OCI-LY7 (cell line): ENCODE results near the gene ULK3.

Source experiments
- EZH2phosphoT487 ChIP-seq: fragments of 200-600 bp; sonication (generic); IDR thresholded peaks from 2 replicates; pipeline ENCODE4 v1.6.1; 2018; ENCODE audit warnings: low read depth, borderline replicate concordance, mild to moderate bottlenecking, mixed run types, antibody characterized with exemption, low read length, moderate library complexity, mixed read lengths
- TF ChIP-seq, protein P1 (sequence below): fragments of 200-600 bp; sonication (generic); conservative IDR thresholded peaks from 2 replicates; pipeline ENCODE4 v1.5.1; 2014; ENCODE audit warnings: mild to moderate bottlenecking, antibody characterized with exemption, low read length, moderate library complexity, mixed read lengths

GRCh38 chr15:74845208-74845568, 2.2 kb upstream of the ULK3 start:
- TF ChIP-seq, protein P1, sequence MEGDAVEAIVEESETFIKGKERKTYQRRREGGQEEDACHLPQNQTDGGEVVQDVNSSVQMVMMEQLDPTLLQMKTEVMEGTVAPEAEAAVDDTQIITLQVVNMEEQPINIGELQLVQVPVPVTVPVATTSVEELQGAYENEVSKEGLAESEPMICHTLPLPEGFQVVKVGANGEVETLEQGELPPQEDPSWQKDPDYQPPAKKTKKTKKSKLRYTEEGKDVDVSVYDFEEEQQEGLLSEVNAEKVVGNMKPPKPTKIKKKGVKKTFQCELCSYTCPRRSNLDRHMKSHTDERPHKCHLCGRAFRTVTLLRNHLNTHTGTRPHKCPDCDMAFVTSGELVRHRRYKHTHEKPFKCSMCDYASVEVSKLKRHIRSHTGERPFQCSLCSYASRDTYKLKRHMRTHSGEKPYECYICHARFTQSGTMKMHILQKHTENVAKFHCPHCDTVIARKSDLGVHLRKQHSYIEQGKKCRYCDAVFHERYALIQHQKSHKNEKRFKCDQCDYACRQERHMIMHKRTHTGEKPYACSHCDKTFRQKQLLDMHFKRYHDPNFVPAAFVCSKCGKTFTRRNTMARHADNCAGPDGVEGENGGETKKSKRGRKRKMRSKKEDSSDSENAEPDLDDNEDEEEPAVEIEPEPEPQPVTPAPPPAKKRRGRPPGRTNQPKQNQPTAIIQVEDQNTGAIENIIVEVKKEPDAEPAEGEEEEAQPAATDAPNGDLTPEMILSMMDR = no peak
- no peak for TF ChIP-seq EZH2phosphoT487
